Bronchial epithelial cell (primary cell): Measurements from ENCODE around the gene CD99L2. TPM values are rescaled to one million over a fixed set of nuclear protein-coding genes. Genes with fewer than 3 reads are reported as not detected.

Experiments
- DNase-seq: peaks from one replicate; pipeline ENCODE4 v3.0.0-alpha.2; 2010; ENCODE audit warnings: low read depth
- FAIRE-seq: peaks from 2 replicates; lab custom pipeline; 2011; peaks lifted over from hg19 to GRCh38; lab: Jason Lieb, UNC
- H3K27me3 ChIP-seq: 2 replicates; pipeline ENCODE4 v1.5.1; 2011; ENCODE audit warnings: low read length; ENCODE audit not compliant: control insufficient read depth, insufficient read depth
- H3K36me3 ChIP-seq: 2 replicates; pipeline ENCODE4 v1.5.1; 2011; ENCODE audit warnings: low read length; ENCODE audit not compliant: control insufficient read depth, insufficient read depth
- H3K4me3 ChIP-seq: 2 replicates; pipeline ENCODE4 v1.5.1; 2011; ENCODE audit warnings: mild to moderate bottlenecking, low read depth, low read length, control low read depth
- CTCF ChIP-seq: IDR thresholded peaks from 2 replicates; pipeline ENCODE4 v1.5.1; 2011; ENCODE audit warnings: mild to moderate bottlenecking, moderate library complexity, low read length, control low read depth, inconsistent platforms; ENCODE audit not compliant: insufficient read depth, severe bottlenecking
- total RNA-seq: library from RNA; depleted of rRNA; stranded (reverse); fragments of >200 nt; gene quantifications from 2 replicates; pipeline ENCODE4 v1.2.1, GENCODE V29; 2014

Gene CD99L2
- 7.7 and 10.8 TPM in 2 replicates for total RNA-seq

- H3K27me3 ChIP-seq, result no peaks in the 10 kb centered on the region
- peak; percentile 63 for DNase-seq
- peak within 1 kb of the TSS; percentile 69 for H3K4me3 ChIP-seq
- H3K36me3 ChIP-seq, result no peaks in the 10 kb centered on the region
- no peak for TF ChIP-seq CTCF
- no peak for FAIRE-seq
Observed at GRCh38 chrX:150898343-150899190, at the start of gene CD99L2. TSS of gene CD99L2 (minus strand) at chrX:150898668. CDS start at chrX:150898588, 80 bp downstream.

GRCh38 chrX:150944233-150944632 lies 45.8 kb upstream of the CD99L2 start:
- no peak for DNase-seq
- no peak for FAIRE-seq
- Histone ChIP-seq H3K4me3 (no peak overlapping the region), H3K27me3 (no peaks in the 10 kb centered on the region), H3K36me3 (no peaks in the 10 kb centered on the region)
- no peak for TF ChIP-seq CTCF

- no peak for FAIRE-seq
- no peak for TF ChIP-seq CTCF
Observed at GRCh38 chrX:150942942-150943594, 44.6 kb upstream of the CD99L2 start.

GRCh38 chrX:150941580-150941979 lies 43.1 kb upstream of the CD99L2 start:
- no peak for TF ChIP-seq CTCF
- H3K36me3 ChIP-seq, result no peaks in the 10 kb centered on the region
- FAIRE-seq (no peak), DNase-seq (no peak)
- no peak overlapping the region for H3K4me3 ChIP-seq
- H3K27me3 ChIP-seq, result no peaks in the 10 kb centered on the region

More at GRCh38 chrX:150942942-150943594, 44.6 kb upstream of the CD99L2 start:
- DNase-seq, result no peak
- no peaks in the 10 kb centered on the region for H3K36me3 ChIP-seq
- H3K4me3 ChIP-seq, result no peak overlapping the region
- H3K27me3 ChIP-seq, result no peaks in the 10 kb centered on the region

GRCh38 chrX:150940844-150941495 lies 42.5 kb upstream of the CD99L2 start:
- Histone ChIP-seq H3K36me3 (no peaks in the 10 kb centered on the region), H3K4me3 (no peak overlapping the region), H3K27me3 (no peaks in the 10 kb centered on the region)
- TF ChIP-seq CTCF, result no peak
- no peak for DNase-seq
- no peak for FAIRE-seq
